ENCODE data around the gene TUSC2. TPM values are rescaled to one million over a fixed set of nuclear protein-coding genes. Genes with fewer than 3 reads are reported as not detected.

The TUSC2 gene
- total RNA-seq, 2 donors from 2014 or later = 17.7 to 18.0 TPM

DNA sequence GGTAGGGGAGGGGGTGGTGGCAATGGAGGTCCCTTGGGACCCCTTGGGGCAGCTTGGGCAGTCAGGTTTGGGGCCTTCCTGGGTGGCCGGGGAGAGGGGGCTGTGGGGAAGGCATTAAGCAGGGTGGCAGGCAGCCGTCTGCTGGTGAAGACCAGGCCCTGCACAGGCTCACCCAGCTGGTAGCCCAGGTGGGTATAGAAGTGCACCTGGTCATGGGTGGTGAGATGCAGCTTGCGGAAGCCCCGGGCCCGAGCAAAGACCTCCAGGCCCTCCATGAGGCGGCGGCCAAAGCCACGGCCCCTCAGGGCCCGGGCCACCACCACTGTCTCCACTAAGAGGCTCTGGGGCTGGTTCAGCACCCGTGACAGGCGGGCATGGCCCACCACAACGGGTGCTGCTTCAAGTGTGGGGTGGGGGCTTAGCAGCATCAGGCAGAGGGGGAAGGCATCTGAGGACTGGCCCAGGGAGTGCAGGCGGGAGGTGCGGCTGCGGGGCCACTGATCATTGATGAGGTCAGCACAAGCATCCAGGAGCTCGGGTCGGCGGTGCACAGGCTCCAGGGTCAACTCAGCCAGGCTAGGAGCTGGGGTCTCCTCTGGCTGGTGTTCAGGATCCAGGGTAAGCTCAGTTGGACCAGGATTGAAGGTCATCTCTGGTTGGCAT is 31.2 kb downstream of the TUSC2 start:
- no peaks in the 10 kb centered on the region for H3K9me3 ChIP-seq (ENCODE audit: control insufficient read depth, low read length, poor library complexity, severe bottlenecking)
- H3K27ac Mint-ChIP-seq = peak overlapping the region; percentile 97
- H3K4me1 Mint-ChIP-seq = peaks cover 30% of the 10 kb centered on the region
- no peaks in the 10 kb centered on the region for H3K36me3 Mint-ChIP-seq (ENCODE audit: low read depth)
- no peak for ATAC-seq
- H3K27me3 Mint-ChIP-seq = no peaks in the 10 kb centered on the region
- DNase-seq = no peak
- peak overlapping the region; percentile 55 for H3K4me3 Mint-ChIP-seq

DNA sequence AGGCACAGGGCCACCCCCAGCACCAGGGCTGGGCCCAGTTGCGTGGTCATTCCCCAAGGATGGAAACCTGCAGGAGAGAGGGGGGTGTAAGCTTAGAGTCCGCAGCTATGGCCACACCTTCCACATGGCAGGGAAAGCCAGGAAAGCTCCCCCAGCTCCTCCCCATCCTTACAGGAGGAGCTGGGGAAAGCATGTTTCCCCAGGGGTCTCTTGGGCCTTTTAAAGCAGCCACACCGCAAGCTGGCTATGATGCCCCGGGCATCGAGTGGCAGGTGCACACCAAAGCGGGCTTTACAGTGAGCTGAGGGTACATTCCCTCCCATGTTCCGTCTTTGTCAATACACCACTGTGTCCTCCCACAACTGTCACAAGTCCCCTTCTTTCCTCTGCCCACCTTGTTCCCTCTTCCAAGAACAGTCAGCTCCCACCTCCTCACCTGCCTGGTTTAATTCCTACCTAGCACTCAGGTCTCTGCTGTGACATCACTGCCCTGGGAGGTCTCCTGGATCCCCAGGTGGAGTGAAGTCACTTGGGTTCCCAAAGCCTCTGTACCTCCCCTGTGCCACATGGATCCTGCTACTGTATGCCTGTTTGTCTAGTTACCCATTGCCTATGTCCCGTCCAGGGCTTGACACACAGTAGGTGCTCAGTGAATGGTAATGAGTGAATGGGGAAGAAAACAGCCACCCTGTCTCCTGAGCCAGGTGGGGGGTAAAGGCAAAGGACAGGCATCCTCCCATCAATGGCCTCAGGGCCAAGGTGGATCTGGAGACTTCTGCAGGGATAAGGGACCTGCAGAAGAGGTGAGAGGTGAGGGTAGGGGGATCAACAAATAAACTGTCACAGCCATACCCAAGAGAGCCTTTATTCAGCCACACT is 32.2 kb downstream of the TUSC2 start:
- ATAC-seq = no peak
- H3K4me1 Mint-ChIP-seq = peaks cover 32% of the 10 kb centered on the region
- no peak overlapping the region for H3K27ac Mint-ChIP-seq
- no peak for DNase-seq
- no peaks in the 10 kb centered on the region for H3K9me3 ChIP-seq (ENCODE audit: control insufficient read depth, low read length, poor library complexity, severe bottlenecking)
- no peaks in the 10 kb centered on the region for H3K36me3 Mint-ChIP-seq (ENCODE audit: low read depth)
- H3K4me3 Mint-ChIP-seq = no peak overlapping the region
- no peaks in the 10 kb centered on the region for H3K27me3 Mint-ChIP-seq

DNA sequence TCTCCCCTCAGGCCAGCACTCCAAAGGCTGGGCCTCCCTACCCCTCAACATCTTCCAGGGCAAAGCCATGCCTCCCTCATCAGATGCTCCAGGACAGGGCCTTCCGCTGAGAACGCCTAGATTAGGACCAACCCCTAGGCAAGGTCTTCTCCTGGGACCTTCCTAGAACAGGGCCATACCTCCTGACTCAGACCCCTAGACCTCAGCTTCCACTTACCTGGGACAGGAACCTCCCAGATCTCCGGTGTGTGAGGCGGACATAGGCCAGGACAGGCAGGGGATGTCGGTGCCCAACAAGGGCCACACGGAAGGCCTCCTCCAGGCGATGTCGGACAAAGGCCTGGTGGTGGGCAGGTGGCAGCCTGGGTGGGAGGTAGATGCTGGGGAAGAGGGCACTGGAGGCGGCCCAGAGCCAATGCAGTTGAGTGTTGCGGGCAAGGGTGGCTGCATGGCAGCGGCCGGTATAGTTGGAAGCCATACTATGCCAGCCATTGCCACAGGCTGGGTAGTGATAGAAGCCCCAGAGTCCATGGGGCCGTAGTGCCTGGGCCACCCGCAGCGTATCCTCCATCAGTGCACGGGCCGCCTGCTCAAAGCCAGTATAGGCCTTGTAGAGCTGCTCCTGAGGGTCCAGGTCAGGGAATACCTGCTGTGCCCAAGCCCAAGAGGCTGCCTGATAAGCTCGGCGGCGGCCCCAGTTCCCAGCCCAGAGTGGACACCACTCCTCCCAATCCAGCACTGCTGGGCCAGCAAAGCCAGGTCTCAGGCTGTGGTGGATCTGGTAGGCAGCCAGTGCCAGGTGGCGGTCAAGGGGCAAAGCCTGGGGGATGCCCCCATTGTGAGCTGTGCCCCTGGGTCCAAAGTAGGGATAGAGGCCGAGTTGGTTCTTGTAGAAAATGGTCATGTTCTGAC is 33.3 kb downstream of the TUSC2 start:
- Mint-ChIP-seq H3K36me3 (ENCODE audit: low read depth) (no peaks in the 10 kb centered on the region), H3K27ac (no peak overlapping the region), H3K4me1 (peaks cover 25% of the 10 kb centered on the region), H3K4me3 (no peak overlapping the region), H3K27me3 (no peaks in the 10 kb centered on the region)
- DNase-seq (peak in 1 of 3 donors; percentile 3), ATAC-seq (no peak)
- H3K9me3 ChIP-seq (ENCODE audit: control insufficient read depth, low read length, poor library complexity, severe bottlenecking) = no peaks in the 10 kb centered on the region

DNA sequence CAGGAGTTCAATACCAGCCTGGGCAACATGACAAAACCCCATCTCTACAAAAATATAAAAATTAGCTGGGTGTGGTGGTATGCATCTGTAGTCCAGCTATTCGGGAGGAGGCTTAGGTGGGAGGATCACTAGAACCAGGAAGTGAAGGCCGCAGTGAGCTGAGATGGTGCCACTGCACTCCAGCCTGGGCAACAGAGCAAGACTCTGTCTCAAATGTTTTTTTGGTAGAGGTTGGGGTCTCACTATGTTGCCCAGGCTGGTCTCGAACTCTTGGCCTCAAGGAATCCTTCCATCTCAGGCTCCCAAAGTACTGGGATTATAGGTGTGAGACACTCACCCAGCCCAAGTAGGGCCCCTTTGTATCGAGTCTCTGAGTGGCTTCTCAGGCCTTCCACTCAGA is 33.9 kb downstream of the TUSC2 start:
- no peaks in the 10 kb centered on the region for H3K9me3 ChIP-seq (ENCODE audit: control insufficient read depth, low read length, poor library complexity, severe bottlenecking)
- DNase-seq = no peak
- peaks cover 24% of the 10 kb centered on the region for H3K4me1 Mint-ChIP-seq
- H3K27ac Mint-ChIP-seq = no peak overlapping the region
- no peak for ATAC-seq
- no peaks in the 10 kb centered on the region for H3K36me3 Mint-ChIP-seq (ENCODE audit: low read depth)
- H3K27me3 Mint-ChIP-seq = no peaks in the 10 kb centered on the region
- H3K4me3 Mint-ChIP-seq = no peak overlapping the region

DNA sequence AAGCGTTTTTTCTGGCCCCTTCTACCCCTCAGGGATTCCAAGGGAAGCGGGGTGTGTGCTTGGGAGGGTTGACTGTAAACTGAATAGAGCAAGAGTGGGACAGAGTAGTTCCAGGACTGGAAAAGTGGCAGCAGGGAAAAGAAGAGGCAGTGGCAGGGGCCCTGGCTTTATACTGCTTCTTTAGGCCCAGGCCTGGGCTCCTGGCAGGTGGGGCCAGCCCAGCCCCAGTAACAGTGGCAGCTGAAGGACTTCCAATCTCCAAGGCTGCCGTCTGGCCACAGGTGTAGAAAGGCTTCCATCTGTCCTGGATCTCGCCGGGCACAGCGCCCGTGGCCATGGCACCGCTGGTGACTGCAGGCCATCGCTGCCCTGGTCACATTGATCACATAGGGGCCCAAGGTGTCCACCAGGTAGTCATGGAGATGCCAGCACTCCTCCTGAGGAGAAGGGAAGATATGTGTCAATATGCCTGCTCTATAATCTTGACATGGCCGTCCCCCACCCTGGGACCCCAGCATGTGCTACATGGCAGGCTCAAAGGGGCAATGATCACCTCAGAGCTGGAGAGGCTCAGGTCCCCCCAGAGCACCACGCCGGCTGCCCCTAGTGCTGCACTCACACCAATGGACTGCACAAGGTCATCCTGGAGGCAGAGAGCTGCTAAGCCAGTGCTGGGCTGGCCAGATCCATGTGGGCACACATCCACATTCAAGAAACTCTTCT is 34.8 kb downstream of the TUSC2 start:
- peak overlapping the region; percentile 92 for H3K4me3 Mint-ChIP-seq
- H3K36me3 Mint-ChIP-seq (ENCODE audit: low read depth) = no peaks in the 10 kb centered on the region
- peak overlapping the region; percentile 89 for H3K27ac Mint-ChIP-seq
- no peaks in the 10 kb centered on the region for H3K9me3 ChIP-seq (ENCODE audit: control insufficient read depth, low read length, poor library complexity, severe bottlenecking)
- peaks cover 18% of the 10 kb centered on the region for H3K4me1 Mint-ChIP-seq
- ATAC-seq (no peak), DNase-seq (no peak)
- H3K27me3 Mint-ChIP-seq = no peaks in the 10 kb centered on the region

DNA sequence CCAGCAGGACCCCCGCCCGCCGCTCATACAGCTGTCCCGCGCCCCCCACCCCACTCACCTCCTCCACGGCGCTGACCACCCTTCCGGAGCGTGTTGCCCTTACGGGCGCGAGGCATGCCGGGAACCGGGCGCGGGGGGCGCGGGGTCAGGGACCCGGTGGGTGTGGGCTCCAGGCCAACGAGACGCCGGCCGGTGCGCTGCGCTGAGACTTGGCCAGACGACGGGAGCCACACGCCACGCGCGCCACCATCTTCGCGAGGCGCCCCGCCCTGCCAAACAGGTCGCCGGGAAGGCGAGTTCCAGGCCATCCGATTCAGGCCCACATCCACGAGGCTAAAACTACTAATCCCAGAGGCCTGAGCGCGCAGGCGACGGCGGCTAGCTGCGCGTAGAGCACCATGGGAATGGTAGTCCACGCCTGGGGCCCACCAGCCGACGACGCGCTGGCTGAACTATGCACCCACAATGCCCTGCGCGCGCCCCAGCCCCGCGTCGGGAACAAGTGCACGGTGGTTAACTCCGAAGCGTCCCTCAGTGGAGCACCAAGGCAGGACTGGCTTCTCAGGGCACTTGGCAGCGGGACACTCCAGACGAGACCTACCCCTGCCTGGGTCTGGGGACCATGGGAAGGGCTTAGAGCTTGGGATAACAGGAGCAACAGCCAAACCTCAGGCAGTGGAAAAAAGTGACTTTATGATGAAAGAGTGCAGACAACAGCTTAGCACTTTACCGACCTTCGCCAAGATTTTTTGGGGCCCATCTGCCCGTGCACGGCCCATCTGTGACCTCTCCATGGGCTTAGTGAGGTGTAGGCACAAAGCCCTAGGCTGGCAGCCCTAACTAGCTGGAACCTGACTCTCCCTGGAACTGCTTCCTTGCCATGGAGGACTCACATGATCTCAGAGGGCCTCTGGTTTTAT is 35.6 kb downstream of the TUSC2 start, which contains the start of gene IFRD2:
IFRD2 (minus strand) TSS at position 271 of the 920 bp plus-strand sequence; CDS start at position 116, 155 bp downstream.
- DNase-seq = peak; percentile 90 to 93 (median 92)
- Mint-ChIP-seq H3K4me3 (peak within 1 kb of the TSS; percentile 92), H3K27me3 (no peaks in the 10 kb centered on the region), H3K27ac (peak within 1 kb of the TSS; percentile 89), H3K4me1 (peaks cover 14% of the 10 kb centered on the region), H3K36me3 (ENCODE audit: low read depth) (no peaks in the 10 kb centered on the region)
- ATAC-seq = peak; percentile 99
- H3K9me3 ChIP-seq (ENCODE audit: control insufficient read depth, low read length, poor library complexity, severe bottlenecking) = no peaks in the 10 kb centered on the region

DNA sequence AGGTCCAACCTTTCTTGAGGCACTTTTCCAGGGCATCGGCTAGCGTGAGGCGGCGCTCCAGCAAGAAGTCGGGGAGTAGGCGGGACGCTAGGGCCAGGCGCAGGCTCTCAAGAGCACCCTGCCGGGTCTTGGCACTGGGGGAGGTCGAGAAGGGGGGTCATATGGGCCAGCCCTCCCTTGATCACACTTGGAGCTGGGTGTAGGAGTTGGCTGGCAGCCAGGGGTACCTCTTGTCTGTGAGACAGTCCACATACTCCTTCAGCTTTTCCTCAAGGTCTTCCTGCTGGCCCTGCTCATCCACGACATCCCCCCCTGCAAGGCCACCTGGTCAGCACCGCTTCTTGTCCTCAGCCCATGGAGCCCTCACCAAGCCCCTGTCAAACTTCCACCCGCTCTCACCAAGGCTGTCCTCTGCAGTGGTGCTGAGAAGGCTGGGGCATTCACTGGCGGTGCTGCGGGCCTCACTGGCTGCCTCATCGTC is 37.8 kb downstream of the TUSC2 start:
- H3K27ac Mint-ChIP-seq = no peak overlapping the region
- ATAC-seq (no peak), DNase-seq (no peak)
- no peaks in the 10 kb centered on the region for H3K36me3 Mint-ChIP-seq (ENCODE audit: low read depth)
- H3K27me3 Mint-ChIP-seq = no peaks in the 10 kb centered on the region
- peaks cover 14% of the 10 kb centered on the region for H3K4me1 Mint-ChIP-seq
- H3K4me3 Mint-ChIP-seq = no peak overlapping the region
- H3K9me3 ChIP-seq (ENCODE audit: control insufficient read depth, low read length, poor library complexity, severe bottlenecking) = no peaks in the 10 kb centered on the region

DNA sequence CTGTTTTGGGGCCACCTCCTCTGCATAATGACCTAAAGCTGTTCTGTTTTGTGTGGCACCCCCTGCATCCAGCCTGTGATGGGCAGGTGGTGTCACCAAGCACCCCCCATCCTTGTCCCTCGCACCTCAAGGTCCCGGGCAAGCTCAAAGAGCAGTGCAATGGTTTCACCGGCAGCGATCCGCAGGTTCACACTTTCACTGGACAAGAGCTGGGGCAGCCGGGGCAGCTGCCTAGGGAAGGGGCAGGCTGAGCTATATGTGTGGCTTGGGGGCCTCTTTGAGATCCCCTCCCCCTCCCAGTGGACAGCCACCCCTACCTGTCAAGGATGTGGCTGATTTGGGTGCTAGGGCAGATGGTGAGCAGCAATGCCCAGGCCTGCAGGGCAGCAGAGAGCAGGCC is 38.9 kb downstream of the TUSC2 start:
- no peaks in the 10 kb centered on the region for H3K9me3 ChIP-seq (ENCODE audit: control insufficient read depth, low read length, poor library complexity, severe bottlenecking)
- Mint-ChIP-seq H3K27ac (no peak overlapping the region), H3K4me1 (peaks cover 14% of the 10 kb centered on the region), H3K4me3 (no peak overlapping the region), H3K27me3 (no peaks in the 10 kb centered on the region), H3K36me3 (ENCODE audit: low read depth) (no peaks in the 10 kb centered on the region)
- DNase-seq = no peak
- ATAC-seq = no peak

DNA sequence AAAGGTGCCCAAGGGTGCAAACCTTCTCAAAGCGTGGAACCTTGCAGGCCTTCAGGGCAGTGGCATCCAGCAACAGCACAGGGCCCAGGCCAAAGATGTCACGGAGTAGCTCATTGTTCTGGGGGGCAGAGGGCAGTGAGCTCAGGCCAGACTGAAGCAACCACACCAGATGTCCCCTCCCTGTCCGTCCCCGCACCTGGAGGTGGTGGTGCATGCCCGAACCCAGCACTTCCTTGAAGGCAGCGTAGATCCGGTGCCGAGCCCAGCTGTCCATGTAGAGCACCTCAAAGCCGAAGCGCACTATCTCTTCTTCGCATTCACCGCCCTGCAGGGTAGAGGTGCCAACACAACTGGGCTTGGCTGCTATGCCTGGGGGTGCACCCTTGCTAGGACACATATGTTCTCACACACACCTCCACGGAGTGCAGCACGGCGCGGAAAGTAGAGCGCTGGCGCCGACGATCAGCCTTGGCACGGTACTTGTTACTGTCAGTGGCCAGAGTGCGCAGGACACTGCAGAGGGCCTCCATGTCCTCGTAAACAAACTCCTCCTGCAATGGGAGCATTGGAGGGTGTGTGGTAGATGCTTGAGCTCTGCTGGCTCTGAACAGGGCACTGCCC is 39.5 kb downstream of the TUSC2 start:
- ATAC-seq (no peak), DNase-seq (no peak)
- Mint-ChIP-seq H3K27me3 (no peaks in the 10 kb centered on the region), H3K36me3 (ENCODE audit: low read depth) (no peaks in the 10 kb centered on the region), H3K4me3 (no peak overlapping the region), H3K27ac (no peak overlapping the region), H3K4me1 (peaks cover 14% of the 10 kb centered on the region)
- no peaks in the 10 kb centered on the region for H3K9me3 ChIP-seq (ENCODE audit: control insufficient read depth, low read length, poor library complexity, severe bottlenecking)

DNA sequence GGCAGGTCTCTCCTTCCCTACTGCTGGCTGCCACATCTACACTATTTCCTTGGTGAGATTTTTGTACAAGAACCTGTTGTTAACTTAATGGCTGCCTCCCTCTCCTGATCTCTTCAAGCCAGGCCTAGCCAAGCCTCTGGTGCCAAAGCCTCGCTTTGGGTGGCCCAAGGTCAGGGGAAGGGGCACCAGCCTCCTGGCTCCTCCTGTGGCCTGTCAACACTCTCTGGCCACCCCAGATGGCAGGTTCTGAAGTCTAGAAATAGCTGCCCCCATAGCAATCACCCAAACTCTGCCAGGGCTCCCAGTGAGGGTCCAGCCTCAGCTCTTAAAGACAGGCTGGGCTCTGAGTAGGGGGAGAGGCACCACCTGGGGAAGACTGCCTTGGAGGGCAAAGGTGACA is 40.8 kb downstream of the TUSC2 start:
- DNase-seq = no peak
- Mint-ChIP-seq H3K36me3 (ENCODE audit: low read depth) (no peaks in the 10 kb centered on the region), H3K27ac (no peak overlapping the region), H3K27me3 (no peaks in the 10 kb centered on the region), H3K4me1 (peaks cover 7% of the 10 kb centered on the region), H3K4me3 (no peak overlapping the region)
- H3K9me3 ChIP-seq (ENCODE audit: control insufficient read depth, low read length, poor library complexity, severe bottlenecking) = no peaks in the 10 kb centered on the region
- no peak for ATAC-seq
